DOHH2 (cell line): ENCODE measurements around the gene EPC1.
A peak's percentile ranks its signal among the peaks of the same experiment; 100 is the strongest.

Experiments
- H3F3A ChIP-seq: fragments of 200-600 bp; sonication (generic), shearing (Covaris generic); 2 replicates; pipeline ENCODE4 v1.6.0; 2016; ENCODE audit warnings: antibody characterized with exemption, mild to moderate bottlenecking; ENCODE audit not compliant: control insufficient read depth, insufficient read depth
- H3K27ac ChIP-seq: fragments of 200-600 bp; sonication (generic); 2 replicates; pipeline ENCODE4 v1.5.1; 2014; ENCODE audit warnings: low read depth, mild to moderate bottlenecking, low read length, moderate library complexity
- H3K27me3 ChIP-seq: fragments of 200-600 bp; sonication (generic); 2 replicates; pipeline ENCODE4 v1.6.1; 2014; ENCODE audit warnings: mild to moderate bottlenecking, low read length, mixed read lengths; ENCODE audit not compliant: control insufficient read depth
- H3K36me3 ChIP-seq: fragments of 200-600 bp; sonication (generic); 2 replicates; pipeline ENCODE4 v1.6.1; 2014; ENCODE audit warnings: mild to moderate bottlenecking, low read length, moderate library complexity, mixed read lengths; ENCODE audit not compliant: control insufficient read depth
- H3K4me1 ChIP-seq: fragments of 200-600 bp; sonication (generic); 2 replicates; pipeline ENCODE4 v1.6.1; 2014; ENCODE audit warnings: mild to moderate bottlenecking, low read length, mixed read lengths; ENCODE audit not compliant: control insufficient read depth
- H3K4me2 ChIP-seq: fragments of 200-600 bp; sonication (generic); 2 replicates; pipeline ENCODE4 v1.6.0; 2014; ENCODE audit warnings: mild to moderate bottlenecking, low read length, moderate library complexity
- H3K4me3 ChIP-seq: fragments of 200-600 bp; sonication (generic); 2 replicates; pipeline ENCODE4 v1.5.1; 2014; ENCODE audit warnings: mild to moderate bottlenecking, low read length, mixed read lengths
- H3K79me2 ChIP-seq: fragments of 200-600 bp; sonication (generic); 2 replicates; pipeline ENCODE4 v1.6.1; 2014; ENCODE audit warnings: mild to moderate bottlenecking, low read length, mixed read lengths; ENCODE audit not compliant: control insufficient read depth
- H3K9me2 ChIP-seq: fragments of 200-600 bp; sonication (generic); replicated peaks from 2 replicates; pipeline ENCODE4 v1.6.1; 2014; ENCODE audit warnings: mild to moderate bottlenecking, low read length, mixed read lengths; ENCODE audit not compliant: control insufficient read depth
- H3K9me3 ChIP-seq: fragments of 200-600 bp; sonication (generic); 2 replicates; pipeline ENCODE4 v1.6.1; 2014; ENCODE audit warnings: antibody characterized with exemption, low read length, mixed read lengths; ENCODE audit not compliant: control insufficient read depth, insufficient read depth
- H4K20me1 ChIP-seq: fragments of 200-600 bp; sonication (generic); 2 replicates; pipeline ENCODE4 v1.6.0; 2014; ENCODE audit warnings: low read depth, mild to moderate bottlenecking, antibody characterized with exemption, low read length, moderate library complexity; ENCODE audit not compliant: control insufficient read depth, insufficient read depth
- CTCF ChIP-seq: fragments of 200-600 bp; sonication (generic); IDR thresholded peaks from one replicate; pipeline ENCODE4 v1.5.1; 2014; ENCODE audit warnings: antibody characterized with exemption, mild to moderate bottlenecking, low read depth, low read length; ENCODE audit not compliant: poor library complexity, severe bottlenecking
- EZH2phosphoT487 ChIP-seq: fragments of 200-600 bp; sonication (generic); IDR thresholded peaks from 2 replicates; pipeline ENCODE4 v1.6.1; 2017; ENCODE audit warnings: borderline replicate concordance, mild to moderate bottlenecking, antibody characterized with exemption, low read length, moderate library complexity, mixed read lengths

Gene EPC1

DNA sequence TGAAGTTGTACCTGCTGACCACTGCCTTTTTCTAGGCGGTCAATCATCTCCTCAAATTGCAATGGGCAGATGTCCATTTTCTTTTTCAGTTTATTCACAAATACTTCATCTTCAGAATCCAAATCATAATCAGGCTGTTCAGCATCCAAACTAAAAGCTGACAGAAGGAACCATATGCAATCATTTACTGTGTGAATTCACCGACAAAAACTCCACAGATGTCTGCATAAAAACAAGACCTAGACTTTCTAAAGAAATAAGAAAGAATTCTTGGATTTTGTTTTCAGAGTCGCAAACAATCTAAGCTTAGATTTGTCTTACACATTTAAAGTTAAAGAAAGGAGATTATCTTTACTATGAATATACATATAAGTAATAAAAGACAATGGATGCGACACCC is 53.4 kb downstream of the EPC1 start:
- Histone ChIP-seq H3F3A (peaks cover 10% of the 10 kb centered on the region), H3K27ac (no peak overlapping the region), H3K4me2 (no peak overlapping the region), H4K20me1 (no peaks in the 10 kb centered on the region), H3K4me3 (no peak overlapping the region), H3K4me1 (peaks cover 4% of the 10 kb centered on the region; the same call in 1 of the 2 replicates), H3K27me3 (no peaks in the 10 kb centered on the region), H3K9me2 (no peaks in the 10 kb centered on the region), H3K79me2 (peaks cover 46% of the 10 kb centered on the region), H3K9me3 (no peaks in the 10 kb centered on the region), H3K36me3 (peaks cover 62% of the 10 kb centered on the region)
- TF ChIP-seq CTCF (no peak), EZH2phosphoT487 (no peak)

DNA sequence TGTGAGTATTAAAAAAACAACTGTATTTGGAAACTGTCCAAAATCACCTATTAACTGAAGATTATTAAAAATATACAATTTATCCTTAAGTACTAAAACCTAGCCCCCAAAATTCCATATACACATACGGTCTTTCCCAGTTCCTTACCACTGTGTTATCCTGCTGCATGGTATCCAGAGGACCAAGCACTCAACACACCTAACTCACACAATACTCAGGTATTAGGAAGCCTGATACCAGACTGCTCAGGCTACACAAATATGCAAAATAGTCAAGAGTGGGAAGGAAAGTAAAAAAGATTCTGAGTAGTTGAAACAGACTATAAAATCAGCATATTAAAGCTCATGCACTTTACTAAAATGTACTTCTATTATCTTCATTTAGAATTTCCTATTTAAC is 67.2 kb downstream of the EPC1 start:
- H3K9me3 ChIP-seq, result no peaks in the 10 kb centered on the region
- no peaks in the 10 kb centered on the region for H3K9me2 ChIP-seq
- H3K36me3 ChIP-seq, result peaks cover 63% of the 10 kb centered on the region
- H3K27me3 ChIP-seq, result no peaks in the 10 kb centered on the region
- H3F3A ChIP-seq, result no peaks in the 10 kb centered on the region
- no peak overlapping the region for H3K27ac ChIP-seq
- H3K79me2 ChIP-seq, result peaks cover 32% of the 10 kb centered on the region
- no peak overlapping the region for H3K4me3 ChIP-seq
- no peaks in the 10 kb centered on the region for H4K20me1 ChIP-seq
- H3K4me2 ChIP-seq, result peak overlapping the region; percentile 14; the same call in 1 of the 2 replicates
- no peak for TF ChIP-seq EZH2phosphoT487
- no peak for TF ChIP-seq CTCF
- H3K4me1 ChIP-seq, result peaks cover 11% of the 10 kb centered on the region

GRCh38 chr10:32273336-32273735 is 73.6 kb downstream of the EPC1 start:
- Histone ChIP-seq H3K9me2 (no peaks in the 10 kb centered on the region), H3F3A (no peaks in the 10 kb centered on the region), H3K4me1 (peaks cover 16% of the 10 kb centered on the region), H3K9me3 (no peaks in the 10 kb centered on the region), H3K79me2 (peaks cover 8% of the 10 kb centered on the region), H3K4me2 (no peak overlapping the region), H3K36me3 (peaks cover 81% of the 10 kb centered on the region), H3K4me3 (no peak overlapping the region), H3K27ac (no peak overlapping the region), H3K27me3 (no peaks in the 10 kb centered on the region), H4K20me1 (no peaks in the 10 kb centered on the region)
- TF ChIP-seq EZH2phosphoT487, result no peak
- TF ChIP-seq CTCF, result no peak

DNA sequence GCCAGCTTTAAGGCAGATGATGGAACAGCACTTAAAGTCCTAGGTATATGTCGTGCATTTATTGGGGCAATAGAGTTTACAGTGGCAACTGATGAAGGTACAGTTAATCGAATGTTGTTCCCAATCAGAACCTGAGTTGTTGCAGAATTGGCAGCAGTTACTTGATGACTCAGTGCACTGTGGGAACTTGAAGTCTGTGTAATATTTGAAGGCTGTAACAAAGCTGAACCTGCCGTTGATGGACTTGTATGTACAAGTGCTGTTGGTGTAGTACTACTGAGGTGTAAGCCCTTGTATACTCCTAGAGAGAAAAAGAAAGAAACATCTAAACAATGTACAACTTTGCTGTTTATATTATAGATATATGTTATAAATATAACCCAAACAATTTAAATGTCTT is 75.3 kb downstream of the EPC1 start:
- Histone ChIP-seq H3F3A (no peaks in the 10 kb centered on the region), H3K4me3 (no peak overlapping the region), H3K9me2 (no peaks in the 10 kb centered on the region), H3K9me3 (no peaks in the 10 kb centered on the region), H4K20me1 (no peaks in the 10 kb centered on the region), H3K4me1 (peaks cover 16% of the 10 kb centered on the region), H3K36me3 (peaks cover 83% of the 10 kb centered on the region), H3K79me2 (peaks cover 5% of the 10 kb centered on the region), H3K4me2 (no peak overlapping the region), H3K27me3 (no peaks in the 10 kb centered on the region), H3K27ac (no peak overlapping the region)
- TF ChIP-seq CTCF (no peak), EZH2phosphoT487 (no peak)
